H1 (cell line): ENCODE measurements around the gene FOXL3. TPM values are rescaled to one million over a fixed set of nuclear protein-coding genes. Genes with fewer than 3 reads are reported as not detected.

ENCODE experiments used
- CTCF ChIA-PET: fragments of 300-600 bp; sonication (Branson Sonifier 250); formaldehyde crosslinking; loops from one replicate; lab custom pipeline; 2021; ENCODE audit not compliant: partially characterized antibody; lab: Charles Lee
- POLR2A ChIA-PET: fragments of 300-600 bp; sonication (Branson Sonifier 250); formaldehyde crosslinking; loops from one replicate; lab custom pipeline; 2021; ENCODE audit warnings: inconsistent platforms; ENCODE audit not compliant: partially characterized antibody; lab: Charles Lee
- DNase-seq, 2 experiments: peaks; one replicate each; pipeline versions ENCODE4 v3.0.0 to v3.0.0-alpha.2; 2010 to 2022; ENCODE audit warnings: low spot score in 2 of 2, low read depth in 1 of 2, mixed read lengths in 1 of 2
- FAIRE-seq: peaks from 2 replicates; lab custom pipeline; 2011; peaks lifted over from hg19 to GRCh38; lab: Jason Lieb, UNC
- H2AFZ ChIP-seq: 2 replicates; pipeline ENCODE4 v1.8.1; 2012; ENCODE audit warnings: low read length, inconsistent platforms
- H2AK5ac ChIP-seq: 2 replicates; pipeline ENCODE4 v1.6.1; 2013; ENCODE audit warnings: low read depth, low read length
- H2BK120ac ChIP-seq: replicated peaks from 2 replicates; pipeline ENCODE3; 2013; ENCODE audit warnings: low read depth, low read length, inconsistent platforms
- H2BK12ac ChIP-seq: 2 replicates; pipeline ENCODE4 v1.6.1; 2013; ENCODE audit warnings: low read depth, low read length
- H2BK15ac ChIP-seq: 2 replicates; pipeline ENCODE4 v1.6.1; 2013; ENCODE audit warnings: low read length
- H2BK20ac ChIP-seq: 2 replicates; pipeline ENCODE4 v1.6.1; 2013; ENCODE audit warnings: low read length
- H2BK5ac ChIP-seq: 2 replicates; pipeline ENCODE4 v1.6.1; 2013; ENCODE audit warnings: low read depth, low read length
- H3K14ac ChIP-seq: 2 replicates; pipeline ENCODE4 v1.6.1; 2013; ENCODE audit warnings: inconsistent platforms; ENCODE audit not compliant: insufficient read length
- H3K18ac ChIP-seq: 2 replicates; pipeline ENCODE4 v1.6.1; 2013; ENCODE audit warnings: low read length; ENCODE audit errors: extremely low read depth
- H3K23ac ChIP-seq: 2 replicates; pipeline ENCODE4 v1.6.1; 2013; ENCODE audit warnings: inconsistent platforms; ENCODE audit not compliant: insufficient read length
- H3K23me2 ChIP-seq: 2 replicates; pipeline ENCODE4 v1.6.1; 2013; ENCODE audit warnings: low read depth, low read length
- H3K27ac ChIP-seq: 2 replicates; pipeline ENCODE4 v1.6.1; 2011; ENCODE audit warnings: low read depth, low read length, inconsistent platforms
- H3K27me3 ChIP-seq, 4 experiments: replicated peaks in 1 of 4; 1 replicate in 1 of 4; 2 replicates in 3 of 4; pipeline versions ENCODE4 v1.6.1 to v1.8.1; 2011 to 2013; ENCODE audit warnings: low read length in 3 of 4, mild to moderate bottlenecking in 3 of 4, inconsistent platforms in 2 of 4, mixed read lengths in 2 of 4, moderate library complexity in 1 of 4; ENCODE audit not compliant: control insufficient read depth in 3 of 4, insufficient read depth in 3 of 4; ENCODE audit errors: extremely low read depth in 1 of 4
- H3K36me3 ChIP-seq, 4 experiments: 2 replicates each; pipeline versions ENCODE4 v1.6.1 to v1.8.1; 2011 to 2013; ENCODE audit warnings: mild to moderate bottlenecking in 4 of 4, low read length in 3 of 4, moderate library complexity in 2 of 4, control low read depth in 1 of 4, inconsistent platforms in 1 of 4; ENCODE audit not compliant: insufficient read depth in 4 of 4, control insufficient read depth in 2 of 4
- H3K4ac ChIP-seq: replicated peaks from 2 replicates; pipeline ENCODE3; 2013; ENCODE audit warnings: low read length, low read depth, mixed read lengths, inconsistent platforms; ENCODE audit not compliant: insufficient read length
- H3K4me1 ChIP-seq, 4 experiments: replicated peaks in 1 of 4; 1 replicate in 1 of 4; 2 replicates in 3 of 4; pipeline versions ENCODE4 v1.6.1 to v1.8.1; 2011 to 2013; ENCODE audit warnings: low read length in 3 of 4, inconsistent platforms in 2 of 4, mixed read lengths in 1 of 4; ENCODE audit not compliant: insufficient read depth in 4 of 4, control insufficient read depth in 3 of 4
- H3K4me2 ChIP-seq, 2 experiments: 2 replicates each; pipeline versions ENCODE4 v1.6.1 to v1.8.1; 2011 to 2013; ENCODE audit warnings: low read depth in 2 of 2, low read length in 2 of 2, control low read depth in 1 of 2, inconsistent platforms in 1 of 2, mild to moderate bottlenecking in 1 of 2; ENCODE audit not compliant: insufficient read depth in 1 of 2
- H3K4me3 ChIP-seq, 4 experiments: fragments of 200-600, 300-600 bp in 1 of 4; sonication (generic), shearing (Covaris generic), sonication (Bioruptor Twin) in 1 of 4; 2 replicates each; pipeline versions ENCODE4 v1.5.1 to v1.8.1; 2011 to 2016; ENCODE audit warnings: low read length in 4 of 4, low read depth in 3 of 4, control low read depth in 2 of 4, inconsistent platforms in 2 of 4, mild to moderate bottlenecking in 2 of 4, mixed read lengths in 1 of 4, moderate library complexity in 1 of 4; ENCODE audit not compliant: insufficient read depth in 2 of 4; ENCODE audit errors: extremely low read depth in 1 of 4
- H3K56ac ChIP-seq: replicated peaks from 2 replicates; pipeline ENCODE3; 2013; ENCODE audit warnings: low read depth, mild to moderate bottlenecking, mixed read lengths, low read length, inconsistent platforms; ENCODE audit not compliant: insufficient read length
- H3K79me1 ChIP-seq: 2 replicates; pipeline ENCODE4 v1.6.1; 2013; ENCODE audit warnings: low read depth, low read length, control low read depth
- H3K79me2 ChIP-seq, 2 experiments: 2 replicates each; pipeline versions ENCODE4 v1.6.1 to v1.8.1; 2012 to 2013; ENCODE audit warnings: low read length in 2 of 2, mild to moderate bottlenecking in 2 of 2, inconsistent platforms in 1 of 2; ENCODE audit not compliant: insufficient read depth in 2 of 2, control insufficient read depth in 1 of 2
- H3K9ac ChIP-seq, 4 experiments: replicated peaks in 1 of 4; 1 replicate in 1 of 4; 2 replicates in 3 of 4; pipeline versions ENCODE4 v1.6.1 to v1.8.1; 2011 to 2013; ENCODE audit warnings: low read depth in 3 of 4, low read length in 3 of 4, control low read depth in 2 of 4, mild to moderate bottlenecking in 2 of 4, moderate library complexity in 2 of 4, inconsistent platforms in 1 of 4; ENCODE audit errors: extremely low read depth in 1 of 4
- H3K9me3 ChIP-seq, 2 experiments: 2 replicates each; pipeline versions ENCODE4 v1.6.1 to v1.8.1; 2012 to 2013; ENCODE audit warnings: mild to moderate bottlenecking in 2 of 2, moderate library complexity in 2 of 2, control low read depth in 1 of 2, inconsistent platforms in 1 of 2, low read depth in 1 of 2, low read length in 1 of 2, mixed read lengths in 1 of 2; ENCODE audit not compliant: insufficient read depth in 2 of 2
- H4K20me1 ChIP-seq, 2 experiments: replicated peaks in 1 of 2; 2 replicates each; pipeline versions ENCODE3 to v1.8.1; 2011 to 2013; ENCODE audit warnings: inconsistent platforms in 2 of 2, low read length in 2 of 2, mild to moderate bottlenecking in 1 of 2; ENCODE audit not compliant: insufficient read depth in 2 of 2, control insufficient read depth in 1 of 2
- H4K5ac ChIP-seq: 2 replicates; pipeline ENCODE4 v1.6.1; 2013; ENCODE audit warnings: low read length, low read depth, mixed read lengths, inconsistent platforms; ENCODE audit not compliant: insufficient read length
- H4K8ac ChIP-seq: 2 replicates; pipeline ENCODE4 v1.8.0; 2013; ENCODE audit warnings: mild to moderate bottlenecking, moderate library complexity, low read length, inconsistent platforms; ENCODE audit not compliant: insufficient read depth; ENCODE audit errors: extremely low read depth
- H4K91ac ChIP-seq: replicated peaks from 2 replicates; pipeline ENCODE3; 2013; ENCODE audit warnings: low read length, mixed read lengths, inconsistent platforms; ENCODE audit not compliant: insufficient read length
- ASH2L ChIP-seq: fragments of 200-600, 300-600 bp; sonication (generic); IDR thresholded peaks from one replicate; pipeline ENCODE4 v1.7.1; 2017; ENCODE audit warnings: low read length
- BCL11A ChIP-seq, 2 experiments: IDR thresholded peaks; one replicate each; pipeline ENCODE4 v1.6.1; 2011; ENCODE audit warnings: low read depth in 2 of 2, low read length in 2 of 2, mild to moderate bottlenecking in 2 of 2
- BRCA1 ChIP-seq: IDR thresholded peaks from 2 replicates; pipeline ENCODE4 v1.6.1; 2012; ENCODE audit warnings: low read depth, low read length, improper control_type of control experiment
- CHD1 ChIP-seq: IDR thresholded peaks from 2 replicates; pipeline ENCODE4 v1.6.1; 2012; ENCODE audit warnings: low read depth, low read length, improper control_type of control experiment
- EZH2 ChIP-seq: fragments of 200-600 bp; sonication (generic); IDR thresholded peaks from 2 replicates; pipeline ENCODE4 v1.7.1; 2012; ENCODE audit warnings: low read depth, mild to moderate bottlenecking, moderate library complexity, low read length, inconsistent platforms; ENCODE audit not compliant: severe bottlenecking
- GABPA ChIP-seq: IDR thresholded peaks from 2 replicates; pipeline ENCODE4 v1.6.1; 2011; ENCODE audit warnings: mild to moderate bottlenecking, low read length, moderate library complexity, borderline replicate concordance; ENCODE audit not compliant: insufficient read depth
- GTF2F1 ChIP-seq: IDR thresholded peaks from 2 replicates; pipeline ENCODE4 v1.6.1; 2012; ENCODE audit warnings: low read depth, low read length, improper control_type of control experiment, borderline replicate concordance
- KDM5A ChIP-seq: fragments of 200-600 bp; IDR thresholded peaks from 2 replicates; pipeline ENCODE4 v1.7.1; 2012; ENCODE audit warnings: mild to moderate bottlenecking, low read length, inconsistent platforms, mixed read lengths
- MAFK ChIP-seq: IDR thresholded peaks from 2 replicates; pipeline ENCODE4 v1.6.1; 2012; ENCODE audit warnings: low read depth, mild to moderate bottlenecking, improper control_type of control experiment, low read length
- SAP30 ChIP-seq: fragments of 300-600 bp; sonication (generic); IDR thresholded peaks from 2 replicates; pipeline ENCODE4 v1.7.1; 2012; ENCODE audit warnings: low read length, moderate library complexity, mild to moderate bottlenecking, inconsistent platforms; ENCODE audit not compliant: insufficient read depth, insufficient replicate concordance
- SIX5 ChIP-seq: IDR thresholded peaks from 2 replicates; pipeline ENCODE4 v1.6.1; 2011; ENCODE audit warnings: mild to moderate bottlenecking, low read depth, low read length
- TAF1 ChIP-seq: IDR thresholded peaks from 2 replicates; pipeline ENCODE4 v1.6.1; 2011; ENCODE audit warnings: mild to moderate bottlenecking, low read depth, low read length
- TBP ChIP-seq: IDR thresholded peaks from 2 replicates; pipeline ENCODE4 v1.6.1; 2011; ENCODE audit warnings: low read depth, low read length, improper control_type of control experiment
- WGBS, 2 experiments: shearing (Covaris generic) in 1 of 2; methylation state at CpG; one replicate each; pipeline versions ENCODE4 v1.1.6 to v1.1.7; 2013 to 2015; ENCODE audit warnings: low lambda C conversion rate in 2 of 2, mixed read lengths in 2 of 2, inconsistent platforms in 1 of 2, low coverage in 1 of 2, missing lambda C conversion rate in 1 of 2; ENCODE audit not compliant: insufficient replicate concordance in 2 of 2, insufficient coverage in 1 of 2, insufficient read length in 1 of 2; ENCODE audit errors: extremely low coverage in 1 of 2, missing lambda C conversion rate in 1 of 2; 5-methylcytosine and 5-hydroxymethylcytosine counted together
- polyA plus RNA-seq, 7 experiments: library from polyadenylated mRNA; depleted of rRNA in 3 of 7; stranded (reverse) in 5 of 7; unstranded in 2 of 7; fragments of >200 nt in 5 of 7; fragments of 200-250 nt in 2 of 7; gene quantifications; 1 replicate in 5 of 7; 2 replicates in 1 of 7; 4 replicates in 1 of 7; pipeline versions ENCODE4 v1.2.1 to v1.2.3, GENCODE V29; 2011 to 2013; ENCODE audit warnings: missing spikeins in 2 of 7, mixed read lengths in 2 of 7
- total RNA-seq: library from RNA; stranded (reverse); fragmentation: NEBNext Ultra II Directional; extraction: Animal tissue kit (Norgen Biotek cat#: 25700); gene quantifications from 2 replicates; pipeline ENCODE4 v1.2.1, GENCODE V29; 2021

Gene FOXL3
- total and polyA plus RNA-seq, 2 of the 8 experiments (the other 6 are each of a cell fraction or from before 2014, with no cell fraction given): not detected

GRCh38 chr7:315516-316265, 25.7 kb downstream of the FOXL3 start:
- H3K27ac ChIP-seq: no peak overlapping the region
- no peak overlapping the region for H4K5ac ChIP-seq
- H3K9ac ChIP-seq: no peak overlapping the region
- H3K79me2 ChIP-seq: no peaks in the 10 kb centered on the region
- H2BK20ac ChIP-seq: no peak overlapping the region
- H3K56ac ChIP-seq: no peak overlapping the region
- no peak overlapping the region for H3K4ac ChIP-seq
- no peak overlapping the region for H3K23ac ChIP-seq
- H2BK12ac ChIP-seq: no peak overlapping the region
- no peak overlapping the region for H3K18ac ChIP-seq
- H3K14ac ChIP-seq: no peak overlapping the region
- peaks cover 0 to 2% of the 10 kb centered on the region in 2 experiments; a peak in 1 of 4 replicates for H3K9me3 ChIP-seq
- no peak overlapping the region for H2AFZ ChIP-seq
- H2BK15ac ChIP-seq: no peak overlapping the region
- ChIA-PET CTCF (interaction anchor here (0.6 to 1.2 kb wide), 3 partner anchors 10 to 484 kb away, joined by 3 read pairs; no protein-coding TSS in a partner anchor), POLR2A (no interaction called here)
- H4K20me1 ChIP-seq: no peaks in the 10 kb centered on the region
- H4K91ac ChIP-seq: no peak overlapping the region
- H3K79me1 ChIP-seq: no peaks in the 10 kb centered on the region
- no peak overlapping the region for H2AK5ac ChIP-seq
- WGBS, 2 experiments: 90% methylated on average over 16 of the region's 16 CpGs; no CpG with 5 or more reads in 1 of the 2 experiments
- no peak overlapping the region for H3K4me2 ChIP-seq
- no peaks in the 10 kb centered on the region; the same call in 1 of the 2 replicates for H3K23me2 ChIP-seq
- H2BK120ac ChIP-seq: no peak overlapping the region
- H4K8ac ChIP-seq: no peak overlapping the region
- FAIRE-seq (no peak), DNase-seq (no peak)
- H3K4me3 ChIP-seq: no peak overlapping the region
- no peaks in the 10 kb centered on the region for H3K36me3 ChIP-seq
- H3K27me3 ChIP-seq: no peaks in the 10 kb centered on the region; a peak in 1 of 7 replicates
- H2BK5ac ChIP-seq: no peak overlapping the region
- H3K4me1 ChIP-seq: no peaks in the 10 kb centered on the region; a peak in 2 of 7 replicates
- TF ChIP-seq BCL11A (IDR thresholded peaks at IDR 0.05; ENCODE audit: low read depth in 2 of 2, low read length in 2 of 2) (no peak), SIX5 (no peak), ASH2L (no peak), MAFK (no peak), KDM5A (no peak), GABPA (no peak), TAF1 (no peak), SAP30 (no peak), CHD1 (no peak), EZH2 (no peak), GTF2F1 (no peak), BRCA1 (no peak), TBP (no peak)
